ENCODE data around the gene NAA60.

GRCh38 chr16:3408561-3409197 is 34.8 kb upstream of the NAA60 start:
- TF ChIP-seq POLR2AphosphoS5 (IDR thresholded peaks at IDR 0.05): peak in 1 of 3 donors; percentile 15
- TF ChIP-seq, protein P1, sequence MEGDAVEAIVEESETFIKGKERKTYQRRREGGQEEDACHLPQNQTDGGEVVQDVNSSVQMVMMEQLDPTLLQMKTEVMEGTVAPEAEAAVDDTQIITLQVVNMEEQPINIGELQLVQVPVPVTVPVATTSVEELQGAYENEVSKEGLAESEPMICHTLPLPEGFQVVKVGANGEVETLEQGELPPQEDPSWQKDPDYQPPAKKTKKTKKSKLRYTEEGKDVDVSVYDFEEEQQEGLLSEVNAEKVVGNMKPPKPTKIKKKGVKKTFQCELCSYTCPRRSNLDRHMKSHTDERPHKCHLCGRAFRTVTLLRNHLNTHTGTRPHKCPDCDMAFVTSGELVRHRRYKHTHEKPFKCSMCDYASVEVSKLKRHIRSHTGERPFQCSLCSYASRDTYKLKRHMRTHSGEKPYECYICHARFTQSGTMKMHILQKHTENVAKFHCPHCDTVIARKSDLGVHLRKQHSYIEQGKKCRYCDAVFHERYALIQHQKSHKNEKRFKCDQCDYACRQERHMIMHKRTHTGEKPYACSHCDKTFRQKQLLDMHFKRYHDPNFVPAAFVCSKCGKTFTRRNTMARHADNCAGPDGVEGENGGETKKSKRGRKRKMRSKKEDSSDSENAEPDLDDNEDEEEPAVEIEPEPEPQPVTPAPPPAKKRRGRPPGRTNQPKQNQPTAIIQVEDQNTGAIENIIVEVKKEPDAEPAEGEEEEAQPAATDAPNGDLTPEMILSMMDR (IDR thresholded peaks at IDR 0.05): no peak
- no peak for TF ChIP-seq POLR2A (IDR thresholded peaks at IDR 0.05)
